T-helper 2 cell (primary cell): ENCODE measurements around the gene ENDOU.
A peak's percentile ranks its signal among the peaks of the same experiment; 100 is the strongest.

ENCODE experiments used
- DNase-seq, 5 experiments: peaks; one replicate each; pipeline versions ENCODE4 v3.0.0 to v3.0.0-alpha.2; 2012 to 2022

The ENDOU gene

DNA sequence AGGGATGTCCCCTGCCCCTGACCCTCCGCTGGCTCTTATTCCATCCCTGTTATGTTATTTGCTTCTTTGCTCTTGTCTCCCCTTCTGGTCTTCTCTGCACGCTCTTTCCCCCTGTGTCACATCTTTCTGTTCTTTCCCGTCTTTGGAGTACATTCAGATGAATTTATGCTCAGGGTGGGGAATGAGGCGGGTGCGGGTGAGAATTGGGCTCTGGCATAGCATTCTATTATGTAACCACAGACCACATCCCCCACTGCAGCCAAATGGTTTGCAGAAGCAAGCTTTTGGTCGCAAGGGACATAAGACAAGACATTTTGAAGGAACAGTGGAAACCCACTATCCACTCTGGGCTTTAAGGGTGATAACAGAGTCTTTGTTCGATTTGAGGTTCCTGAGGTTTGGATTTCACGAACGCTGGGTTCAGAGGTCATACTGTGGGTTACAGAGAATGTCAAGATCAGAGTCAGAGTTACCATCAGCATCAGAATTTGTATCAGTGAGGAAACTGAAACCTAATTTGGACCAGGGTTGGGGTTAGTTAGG, 3.8 kb downstream of the ENDOU start:
- peak in 2 of 5 experiments; percentile 17 to 53 for DNase-seq

DNA sequence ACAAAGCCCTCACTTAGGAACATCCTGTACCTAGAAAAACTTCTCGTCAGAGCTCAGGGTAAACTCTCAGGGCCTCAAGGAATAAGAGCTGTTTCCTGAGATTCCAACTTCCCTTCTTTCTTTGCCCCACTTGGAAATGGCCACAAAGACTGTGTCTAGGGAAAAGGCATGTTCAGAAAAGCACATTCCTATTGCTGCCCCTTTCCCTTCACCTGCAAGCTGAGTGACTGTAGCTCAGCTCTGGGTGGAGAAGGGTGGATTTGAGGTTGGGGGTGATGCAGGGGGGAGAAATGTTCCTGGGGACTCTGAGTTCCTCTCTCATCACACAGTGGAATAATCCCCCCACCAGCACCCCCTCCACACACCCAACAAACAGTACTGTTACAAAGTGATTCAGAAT, 6.8 kb downstream of the ENDOU start:
- DNase-seq = no peak

DNA sequence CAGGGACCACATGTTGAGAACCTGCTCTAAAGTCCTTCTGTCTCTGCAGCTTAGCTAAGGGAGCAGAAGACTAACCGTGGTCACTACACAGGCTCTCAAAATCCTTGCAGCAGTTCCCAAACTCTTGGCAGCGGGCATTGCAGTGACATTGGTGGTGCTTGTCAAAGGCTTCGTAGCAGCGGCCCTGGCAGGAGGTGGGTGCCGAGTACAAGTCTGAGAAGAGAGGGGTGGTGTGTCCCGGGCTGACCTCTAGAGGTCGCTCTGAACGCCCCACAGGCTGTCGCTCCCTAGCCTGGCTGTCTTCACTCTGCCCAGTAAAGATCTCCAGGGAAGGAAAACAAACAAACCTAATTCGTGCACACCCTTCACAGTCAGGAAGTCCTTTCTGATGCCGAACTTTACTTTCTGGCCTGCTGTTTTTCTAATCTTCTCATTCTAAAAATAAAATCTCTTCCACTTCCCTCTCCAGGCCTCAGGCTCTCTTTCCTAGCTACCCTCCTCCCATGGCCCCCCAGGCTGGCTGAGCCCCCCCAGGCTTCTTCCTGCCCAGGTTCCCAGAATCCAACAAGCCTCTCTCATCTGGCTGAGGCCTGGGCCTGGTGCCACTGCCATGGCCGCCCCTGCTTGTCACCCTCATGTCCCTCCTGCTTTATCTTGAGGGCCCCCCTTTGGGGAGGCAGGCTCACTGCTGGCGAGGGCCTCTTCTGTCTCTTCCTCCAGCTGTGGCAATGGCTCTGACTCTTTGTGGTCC, 7.7 kb downstream of the ENDOU start:
- peak in 3 of 5 experiments; percentile 13 to 67 (median 35) for DNase-seq

DNA sequence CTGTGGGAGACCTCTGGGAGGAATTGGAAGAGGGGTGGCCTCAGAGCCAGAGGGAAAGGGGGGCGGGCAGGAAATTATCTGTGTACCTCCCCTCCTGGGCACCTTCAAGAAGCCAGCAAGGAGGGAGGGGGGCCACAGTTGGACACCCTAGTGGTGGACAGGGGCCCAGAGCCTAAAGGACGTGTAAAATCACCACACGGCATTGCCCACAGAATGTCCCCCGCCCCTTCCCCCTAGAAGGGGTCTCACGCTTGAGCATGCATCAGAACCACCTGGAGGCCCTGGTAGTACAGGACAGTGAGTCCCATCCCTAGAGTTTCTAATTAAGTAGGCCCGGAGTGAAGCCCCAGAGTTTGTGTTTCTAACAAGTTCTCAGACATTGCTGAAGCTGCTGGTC, 8.2 kb downstream of the ENDOU start:
- no peak for DNase-seq

DNA sequence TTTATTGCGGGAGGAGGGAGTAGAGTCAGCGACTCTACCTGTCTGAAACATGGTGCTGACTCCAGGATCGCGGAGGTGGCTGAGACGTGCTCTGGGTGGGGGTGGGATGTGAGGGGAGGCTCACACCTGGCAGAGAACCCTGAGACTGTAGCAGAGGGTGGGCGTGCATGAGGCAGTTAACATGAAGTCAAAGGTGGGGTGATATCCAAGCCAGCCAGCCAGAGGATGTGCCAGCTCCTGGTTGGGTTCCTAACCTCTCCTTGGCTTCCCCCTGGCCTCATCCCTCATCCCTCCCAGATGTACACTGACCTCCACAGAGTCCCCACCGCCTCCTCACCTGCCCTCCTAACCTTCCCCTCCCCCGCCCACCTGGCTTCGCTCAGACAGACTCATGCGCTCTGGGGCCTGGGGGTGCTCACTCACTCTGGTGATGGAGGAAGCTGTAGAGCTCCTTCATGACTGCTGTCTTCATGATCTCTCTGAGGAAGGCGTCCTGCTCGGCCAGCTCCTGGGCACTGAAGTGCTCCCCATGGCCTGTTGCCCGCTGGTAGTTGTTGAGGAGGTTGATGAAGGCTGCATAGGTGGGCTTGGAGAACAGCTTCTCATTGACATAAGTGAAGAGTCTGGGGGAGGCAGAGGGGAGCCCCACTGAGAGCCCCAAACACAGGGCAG, 9.3 kb downstream of the ENDOU start:
- no peak for DNase-seq

DNA sequence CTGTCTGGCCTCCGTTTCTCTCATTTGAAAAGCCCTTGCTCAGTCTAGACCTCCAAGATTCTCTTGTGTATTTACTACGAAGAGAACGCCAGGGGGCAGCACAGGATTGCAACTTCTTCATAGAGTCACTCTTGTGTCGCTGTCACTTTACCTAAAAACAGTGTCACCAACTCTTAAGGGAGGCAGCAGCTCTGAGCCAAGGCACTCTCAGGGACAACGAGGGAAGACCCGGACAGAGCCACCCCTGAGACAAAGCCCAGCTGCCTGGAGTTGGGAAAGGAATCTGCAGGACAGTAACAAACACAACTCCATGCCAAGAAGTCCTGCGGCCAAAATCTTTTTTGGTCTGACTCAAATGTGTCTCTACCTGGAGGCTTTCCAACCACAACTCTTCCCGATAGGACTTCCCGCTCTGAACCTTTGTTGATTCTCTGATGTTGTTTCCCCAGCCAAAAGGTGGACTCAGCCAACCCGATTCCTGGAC, 9.9 kb downstream of the ENDOU start:
- peak; percentile 44 to 83 (median 66) for DNase-seq

DNA sequence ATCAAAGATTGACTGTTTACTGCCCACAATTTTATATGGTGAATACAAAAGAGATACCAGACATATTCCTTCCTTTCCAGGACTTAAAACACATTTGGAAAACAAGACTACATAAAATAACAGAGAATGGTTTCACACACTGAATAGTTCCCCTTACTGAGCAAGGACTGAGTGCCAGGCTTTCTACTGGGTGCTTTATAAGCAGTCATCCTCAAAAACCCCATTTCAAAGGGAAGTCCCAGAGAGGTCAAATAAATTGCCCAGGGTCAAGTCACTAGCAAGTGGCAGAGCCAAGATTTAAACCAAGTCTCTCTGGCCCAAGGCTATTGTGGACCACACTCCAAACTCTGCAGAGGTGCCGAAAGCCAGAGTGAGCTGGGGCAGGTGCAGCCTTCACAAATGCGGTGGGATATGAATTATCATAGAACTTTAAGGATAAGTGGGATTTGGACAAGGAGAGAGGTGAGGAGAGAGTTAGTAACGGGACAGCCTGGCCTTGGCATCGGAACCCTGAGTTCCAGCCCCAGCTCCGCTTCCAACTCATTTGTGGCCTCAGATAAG, 10.4 kb downstream of the ENDOU start:
- no peak for DNase-seq

DNA sequence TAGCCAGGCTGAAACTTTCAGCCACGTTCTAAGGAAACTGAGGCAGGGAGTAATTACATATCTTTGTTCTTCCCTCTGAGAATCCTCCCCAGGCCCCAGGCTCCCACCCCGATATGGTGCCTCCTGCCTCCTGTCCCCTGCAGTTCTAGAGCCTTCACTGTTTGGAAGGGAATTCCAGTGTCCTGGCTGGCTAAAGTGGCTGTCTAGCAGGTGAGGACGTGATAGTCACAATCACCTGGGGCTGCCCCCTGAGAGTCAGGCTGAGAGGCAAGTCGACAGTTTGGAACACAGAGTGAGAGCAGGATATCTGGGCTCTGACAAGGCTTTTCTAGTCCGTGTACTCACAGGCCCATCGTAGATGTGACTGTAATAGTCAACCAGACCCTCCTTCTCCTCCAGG, 13.1 kb downstream of the ENDOU start:
- no peak for DNase-seq

DNA sequence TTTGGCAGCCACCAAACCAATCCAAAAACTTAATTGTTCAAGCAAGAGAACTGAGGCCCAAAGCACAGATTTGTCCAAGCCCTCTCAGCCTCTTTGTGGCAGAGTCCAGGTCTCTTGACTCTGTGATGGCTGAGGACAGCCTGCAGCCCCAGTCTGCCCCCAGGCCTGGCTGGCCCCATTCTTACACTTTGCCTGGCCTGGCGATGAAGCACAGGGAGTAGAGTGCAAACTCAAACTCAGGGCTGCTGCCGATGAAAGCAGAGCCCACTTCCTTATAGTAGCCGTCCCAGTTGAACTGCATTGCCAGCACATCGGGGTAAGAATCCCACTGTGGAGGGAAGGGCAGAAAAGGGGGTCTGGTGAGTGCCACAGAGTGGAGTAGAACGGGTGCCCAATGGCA, 13.8 kb downstream of the ENDOU start:
- no peak for DNase-seq

DNA sequence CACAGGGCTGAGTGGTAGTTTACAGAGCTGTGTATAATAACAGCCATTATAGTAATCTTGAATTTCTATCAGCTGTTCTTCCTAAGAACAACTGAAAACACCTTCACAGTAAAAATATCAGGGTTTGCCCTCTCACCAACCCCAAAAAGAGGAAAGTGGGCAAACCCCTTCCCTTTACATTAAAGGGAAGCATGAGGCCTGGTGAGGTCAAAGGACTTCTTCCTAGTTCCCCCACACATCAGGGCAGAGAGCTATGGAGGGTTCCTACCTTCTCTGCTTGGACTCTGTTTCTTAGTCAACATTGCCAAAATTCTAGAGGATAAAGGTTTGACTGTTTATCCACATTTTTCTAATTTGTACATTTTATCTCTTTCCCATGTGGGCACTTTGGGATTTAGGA, 15.0 kb downstream of the ENDOU start:
- DNase-seq = no peak

DNA sequence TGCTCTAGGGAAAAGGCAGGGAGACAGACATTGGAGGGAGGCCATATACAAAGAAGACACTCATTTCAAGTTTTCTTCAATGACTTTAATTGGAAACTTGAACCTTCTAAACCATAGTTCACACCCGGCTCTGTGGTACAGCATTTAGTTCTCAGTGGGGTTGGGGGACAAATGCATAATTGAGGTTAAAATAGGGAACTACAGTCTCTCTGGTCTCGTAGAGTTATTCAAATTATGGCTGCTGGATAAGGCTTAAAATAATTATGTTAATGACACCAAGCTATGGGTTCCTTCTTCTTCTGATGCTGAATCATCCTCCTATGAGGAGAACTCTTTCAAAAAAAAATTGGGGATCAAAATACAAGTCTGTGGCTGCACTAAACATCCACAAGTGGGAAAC, 15.6 kb downstream of the ENDOU start:
- no peak for DNase-seq

DNA sequence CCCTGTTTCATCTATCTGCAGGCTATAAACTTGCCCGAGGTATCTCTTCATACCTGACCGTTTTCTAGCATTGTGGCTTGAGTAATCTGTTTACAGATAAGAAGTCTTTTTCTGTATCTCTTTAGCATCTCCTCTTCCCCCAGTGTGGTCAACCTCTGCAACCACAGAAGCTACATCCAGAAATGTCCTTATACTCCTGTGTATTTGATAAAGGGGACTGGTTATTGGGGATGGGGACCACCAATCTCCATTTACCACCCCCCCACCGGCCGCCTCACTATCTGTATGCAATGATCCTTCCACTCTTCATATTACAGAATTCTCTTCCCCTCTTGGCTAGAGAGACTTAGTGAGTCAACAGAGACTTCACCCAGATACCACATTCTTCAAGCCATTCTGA, 16.1 kb downstream of the ENDOU start:
- peak in 1 of 5 experiments; percentile 68 for DNase-seq

DNA sequence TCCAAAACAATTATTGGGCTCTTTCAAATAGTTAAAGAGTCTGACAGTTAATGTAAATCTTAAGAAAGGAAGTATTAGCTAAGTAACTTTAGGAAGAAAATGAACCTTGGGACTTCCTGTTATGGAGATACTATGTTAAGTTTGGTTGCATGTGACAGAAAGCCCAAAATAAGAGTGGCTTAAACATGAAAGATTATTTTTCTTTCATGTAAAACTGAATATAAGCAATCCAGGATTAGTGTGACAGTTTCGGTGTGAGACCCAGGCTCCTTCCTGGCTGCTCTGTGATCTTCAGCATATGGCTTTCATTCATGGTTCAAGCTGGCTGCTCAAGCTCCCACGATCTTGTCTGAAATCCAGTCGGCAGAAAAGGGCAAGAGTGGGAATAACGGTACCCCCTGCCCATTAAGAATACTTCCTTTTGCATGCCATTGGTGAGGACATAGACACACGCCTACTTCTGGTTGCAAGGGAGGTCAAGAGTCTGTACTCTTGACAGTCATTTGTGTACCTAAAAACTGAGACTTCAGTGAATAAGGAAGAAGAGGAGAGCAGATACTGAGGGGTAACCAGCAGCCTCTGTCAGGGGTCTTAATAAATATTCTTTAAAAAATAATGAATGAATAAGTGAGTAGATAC, 17.3 kb downstream of the ENDOU start:
- peak in 1 of 5 experiments; percentile 35 for DNase-seq

DNA sequence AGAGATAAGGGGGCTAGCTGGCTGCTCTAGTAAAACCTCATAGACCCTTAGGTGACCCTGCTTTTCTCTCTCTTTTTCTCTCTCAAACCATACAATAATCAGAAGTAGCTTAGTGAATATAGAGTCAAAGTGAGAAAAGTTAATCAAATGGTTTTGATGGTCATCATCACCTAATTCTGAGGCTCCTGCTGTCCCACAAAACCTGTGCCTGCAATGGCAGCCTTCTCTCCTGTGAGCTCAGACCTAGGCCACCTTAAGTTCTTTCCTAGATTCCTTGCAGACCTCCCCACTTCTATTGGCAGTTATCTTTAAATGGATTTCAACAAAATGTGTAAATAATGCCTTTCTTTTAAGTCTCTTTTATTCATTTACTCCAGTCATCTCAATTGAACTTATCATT, 17.9 kb downstream of the ENDOU start:
- DNase-seq = no peak

DNA sequence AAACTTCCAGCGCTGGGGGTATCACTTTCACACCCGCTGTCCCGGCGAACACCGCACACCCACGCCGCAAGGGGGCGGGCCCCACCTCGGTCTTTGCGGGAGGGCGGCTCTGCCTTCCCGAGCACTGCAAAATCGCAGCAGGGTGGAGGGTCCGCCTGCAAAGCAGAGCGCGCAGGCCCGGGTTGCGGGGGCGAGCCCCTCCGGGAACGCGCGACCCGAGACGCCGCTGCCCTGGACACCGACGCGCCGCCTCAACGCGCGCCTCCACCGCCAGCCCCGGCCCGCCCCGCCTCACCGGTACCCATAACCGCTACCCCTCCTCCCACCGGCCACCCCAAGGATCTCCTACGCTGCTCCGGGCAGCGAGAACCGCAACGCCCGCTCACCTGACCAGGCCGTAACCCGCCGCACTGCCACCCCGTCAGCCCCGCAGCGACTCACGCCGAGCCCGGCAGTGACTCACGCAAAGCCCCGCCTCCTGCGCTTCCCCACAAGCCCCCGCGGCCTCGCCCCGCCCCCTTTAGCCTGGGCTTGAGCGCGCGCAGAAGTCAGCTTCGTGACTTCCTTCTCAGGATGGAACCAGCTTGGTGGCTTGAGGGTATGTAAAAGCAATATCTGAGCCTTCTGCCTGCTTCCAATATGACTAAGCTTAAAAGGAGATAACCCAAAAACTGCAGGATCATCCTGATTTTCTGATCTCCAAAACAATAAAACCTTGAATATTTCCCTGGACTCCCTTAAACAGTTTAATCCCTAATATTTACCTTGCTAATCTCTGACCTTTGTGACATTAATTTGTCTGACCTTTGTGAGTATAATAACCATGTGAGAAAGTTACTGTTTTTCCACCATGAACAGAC, 19.5 kb downstream of the ENDOU start, which contains the start of gene RPAP3:
Gene RPAP3, minus strand, starts transcription at position 465 of the 860 bp plus-strand sequence. CDS start 3,190 bp downstream, outside the sequence.
- DNase-seq = peak; percentile 88 to 97 (median 94)

DNA sequence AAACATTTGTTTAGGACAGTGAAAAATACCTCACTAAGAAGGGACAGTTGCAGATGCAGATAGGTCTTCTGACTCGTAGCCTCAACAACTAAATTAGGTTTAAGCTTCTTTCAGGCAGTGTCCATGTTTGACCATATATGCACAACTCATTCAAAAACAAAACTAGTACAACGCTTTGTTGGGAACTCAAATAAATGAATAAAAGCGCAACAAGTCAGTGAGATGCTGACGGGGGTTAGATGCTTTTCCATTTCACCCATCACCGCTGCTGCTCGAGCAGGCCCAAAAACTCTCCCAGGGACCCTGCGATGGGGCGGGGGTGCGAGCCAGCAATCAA, 20.1 kb downstream of the ENDOU start:
- no peak for DNase-seq

DNA sequence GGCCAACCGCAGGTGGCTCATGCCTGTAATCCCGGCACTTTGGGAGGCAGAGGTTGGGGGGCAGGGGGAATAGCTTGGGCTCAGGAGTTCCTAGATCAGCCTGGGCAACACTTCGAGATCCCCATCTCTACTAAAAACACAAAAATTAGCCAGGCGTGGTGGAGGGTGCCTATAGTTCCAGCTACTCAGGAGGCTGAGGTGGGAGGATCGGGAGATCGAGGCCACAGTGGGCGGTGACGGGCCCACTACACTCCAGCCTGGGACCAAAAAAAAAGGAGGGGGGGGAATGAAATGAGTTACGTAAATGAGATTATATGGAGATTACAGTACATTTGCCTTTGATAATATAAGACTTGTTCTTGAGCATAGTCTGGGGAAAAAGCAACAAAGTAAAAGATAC, 20.6 kb downstream of the ENDOU start:
- no peak for DNase-seq

DNA sequence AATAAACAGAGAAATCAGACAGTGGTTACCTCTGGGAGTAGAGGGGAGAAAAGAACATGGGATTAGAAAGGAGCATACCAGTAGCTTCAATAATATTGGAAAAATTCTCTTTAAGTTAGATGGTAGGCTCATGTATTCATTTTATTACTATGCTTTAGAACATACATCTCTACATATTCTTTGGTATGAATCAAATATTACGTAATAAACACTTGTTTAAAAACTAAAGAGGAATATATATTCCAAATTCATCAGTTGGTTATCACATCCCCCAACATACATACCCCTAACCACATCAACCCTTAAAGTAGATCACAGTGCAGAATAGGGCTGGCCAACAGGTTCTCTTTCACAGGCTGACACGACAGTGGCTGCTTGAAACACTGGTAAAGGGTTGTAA, 25.0 kb downstream of the ENDOU start:
- no peak for DNase-seq

DNA sequence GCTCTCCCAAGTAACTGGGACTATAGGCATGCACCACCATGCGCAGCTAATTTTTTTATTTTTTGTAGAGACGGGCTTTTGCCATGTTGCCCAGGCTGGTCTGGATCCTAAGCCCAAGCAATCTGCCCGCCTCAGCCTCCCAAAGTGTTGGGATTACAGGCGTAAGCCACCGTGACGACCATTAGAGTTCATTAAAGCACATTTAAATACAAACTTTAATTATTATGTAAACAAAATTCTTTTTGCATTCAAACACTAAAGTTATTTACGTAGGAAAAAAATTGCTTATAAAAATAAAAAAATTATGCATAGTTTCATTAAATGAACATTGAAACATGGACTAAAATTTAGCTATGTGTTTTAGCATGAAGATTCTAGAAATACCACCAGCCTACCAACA, 26.7 kb downstream of the ENDOU start:
- no peak for DNase-seq

DNA sequence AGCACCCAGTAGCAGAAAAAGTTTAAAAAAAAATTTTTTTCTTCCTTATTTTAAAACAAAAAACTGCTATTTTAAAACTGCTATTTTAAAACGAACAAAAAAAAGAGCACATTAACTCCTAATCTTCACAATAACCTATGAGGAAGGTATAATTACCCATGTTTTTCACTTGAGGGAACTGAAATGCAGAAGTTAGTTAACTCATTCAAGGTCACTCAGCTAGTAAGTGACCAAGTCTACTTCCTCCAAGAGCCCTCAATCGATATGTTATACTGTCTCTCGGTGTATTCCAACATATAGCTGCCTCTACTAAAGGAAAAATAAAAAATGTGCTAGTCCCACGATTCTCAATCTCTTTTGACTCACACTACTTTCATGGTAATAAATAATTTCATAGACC, 27.2 kb downstream of the ENDOU start:
- DNase-seq = no peak

DNA sequence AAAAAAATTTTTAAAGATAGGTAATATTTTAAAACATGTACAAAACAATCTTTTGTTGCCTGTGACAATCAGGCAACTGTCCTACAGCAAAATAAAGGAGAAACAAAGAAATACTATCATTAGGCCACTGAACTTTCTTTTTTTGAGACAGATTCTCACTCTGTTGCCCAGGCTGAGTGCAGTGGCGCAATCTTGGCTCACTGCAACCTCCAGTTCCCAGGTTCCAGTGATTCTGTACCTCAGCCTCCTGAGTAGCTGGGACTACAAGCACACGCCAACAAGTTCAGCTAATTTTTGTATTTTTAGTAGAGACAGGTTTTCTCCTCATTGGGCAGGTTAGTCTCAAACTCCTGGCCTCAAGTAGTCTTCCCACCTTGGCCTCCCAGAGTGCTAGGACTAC, 36.1 kb downstream of the ENDOU start:
- no peak for DNase-seq

DNA sequence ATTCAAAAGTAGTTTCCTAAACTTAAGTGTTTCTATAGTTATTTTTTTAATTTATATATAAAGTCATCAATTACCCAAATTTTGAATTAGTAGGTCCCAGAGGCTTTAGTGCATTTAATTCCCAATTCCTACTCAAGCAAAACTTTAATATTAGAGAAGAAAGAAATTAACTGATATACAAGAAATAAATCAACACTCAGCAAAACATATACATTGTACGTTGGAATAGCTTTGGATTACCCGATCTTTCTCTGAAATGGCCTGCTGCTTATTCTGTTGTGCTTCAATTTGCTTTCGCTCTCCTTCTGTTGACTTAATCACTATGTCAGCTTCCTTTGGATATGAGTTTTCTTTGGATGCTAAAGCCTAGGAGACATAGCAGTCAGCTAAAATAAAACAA, 37.7 kb downstream of the ENDOU start:
- DNase-seq = no peak
